ENCODE results near the gene MAP2K1. TPM values are rescaled to one million over a fixed set of nuclear protein-coding genes. Genes with fewer than 3 reads are reported as not detected.

MAP2K1 gene
- total and polyA plus RNA-seq, 4 donors = 14.3 to 30.2 (median 24.4) TPM

DNA sequence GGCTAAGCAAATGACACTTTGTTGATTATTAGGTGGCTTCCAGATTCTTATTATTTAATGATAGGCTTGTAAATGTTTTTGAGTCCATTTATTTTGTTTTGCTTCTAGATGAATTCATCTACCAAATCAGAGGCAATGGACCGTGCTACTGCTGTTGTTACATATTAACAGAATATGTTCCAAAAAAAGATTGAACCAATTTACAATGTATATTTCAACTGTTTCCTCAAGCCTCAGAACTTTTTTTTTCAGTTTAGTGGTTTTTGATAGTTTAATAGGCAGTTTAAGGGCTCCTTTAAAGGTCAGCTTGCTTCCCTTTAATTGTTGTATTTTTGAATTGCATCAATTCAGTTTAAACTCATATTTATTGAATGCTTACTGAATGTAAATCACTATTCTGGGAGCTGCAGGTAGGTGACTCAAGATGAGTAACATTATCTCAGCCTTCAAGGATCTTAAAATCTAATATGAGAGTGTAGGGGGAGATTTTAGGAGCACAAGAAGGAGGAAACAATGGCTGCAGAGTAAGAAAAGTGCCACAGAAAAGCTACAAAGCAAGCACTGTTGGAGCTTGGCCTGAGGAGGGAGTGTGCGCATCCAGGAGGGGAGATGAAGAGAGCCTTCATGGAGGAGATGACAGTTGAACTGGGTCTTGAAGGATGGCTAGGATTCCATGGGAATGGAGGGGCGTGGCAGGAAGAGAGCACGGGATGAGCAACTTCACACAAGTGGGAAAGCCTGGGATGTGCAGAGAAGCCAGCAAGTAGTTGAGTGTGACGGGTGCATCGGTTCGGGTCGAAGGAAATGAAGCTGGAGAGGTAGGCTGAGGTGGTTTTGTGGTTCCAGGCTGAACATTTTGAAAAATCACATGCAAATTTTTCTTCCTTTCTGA, 14.7 kb downstream of the MAP2K1 start:
- H3K4me1 ChIP-seq (ENCODE audit: control insufficient read depth in 4 of 4, insufficient read depth in 4 of 4, low read length in 3 of 4) = peaks cover 7 to 37% (median 29%) of the 10 kb centered on the region in 4 donors
- 87% methylated on average over 8 of the region's 8 CpGs for WGBS
- H3K9me3 ChIP-seq (ENCODE audit: control insufficient read depth in 4 of 4, low read length in 3 of 4) = no peaks in the 10 kb centered on the region
- H3K4me3 ChIP-seq (ENCODE audit: low read depth in 1 of 3, low read length in 3 of 3) = no peak overlapping the region
- DNase-seq (ENCODE audit: low spot score) = no peak
- H3K36me3 ChIP-seq (ENCODE audit: control insufficient read depth in 4 of 4, insufficient read depth in 3 of 4, low read depth in 1 of 4, low read length in 3 of 4) = peaks cover 0 to 5% (median under 1%) of the 10 kb centered on the region in 4 donors
- no peak for TF ChIP-seq RAD21 (IDR thresholded peaks at IDR 0.05)
- no peak overlapping the region for H3K27ac ChIP-seq (ENCODE audit: low read depth in 1 of 2, low read length in 2 of 2)
- no peak overlapping the region for H3K9ac ChIP-seq (ENCODE audit: low read depth in 1 of 2, low read length in 2 of 2)
- H3K27me3 ChIP-seq (ENCODE audit: control insufficient read depth in 4 of 4, insufficient read depth in 4 of 4, low read length in 3 of 4) = no peaks in the 10 kb centered on the region

DNA sequence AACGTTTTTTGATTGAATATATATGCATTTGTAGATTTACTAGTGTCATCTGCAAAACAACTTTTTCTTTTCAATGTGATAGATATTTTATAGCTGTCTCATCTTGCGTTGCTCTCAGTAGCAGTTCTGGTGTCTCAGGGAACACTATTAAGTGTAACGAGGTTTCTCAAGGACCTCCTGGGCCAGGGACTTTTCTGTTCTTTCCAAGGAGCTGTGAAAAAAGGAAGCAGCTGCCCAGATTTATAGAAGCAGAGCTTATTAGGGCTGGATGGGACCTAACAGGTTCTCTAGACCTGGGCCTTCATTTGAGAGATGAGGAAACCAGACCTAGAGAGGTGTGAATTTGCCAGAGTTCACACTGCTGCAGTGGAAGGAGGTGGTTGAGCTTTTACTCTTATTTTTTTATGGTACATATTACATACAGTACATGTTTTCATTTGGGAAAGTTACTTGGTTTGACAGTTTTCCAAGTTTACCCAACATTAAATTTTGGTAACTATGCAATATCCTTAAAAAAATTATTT, 16.1 kb downstream of the MAP2K1 start:
- no peak overlapping the region for H3K4me3 ChIP-seq (ENCODE audit: low read depth in 1 of 3, low read length in 3 of 3)
- WGBS = 95% methylated on average over 3 of the region's 3 CpGs
- H3K9me3 ChIP-seq (ENCODE audit: control insufficient read depth in 4 of 4, low read length in 3 of 4) = no peaks in the 10 kb centered on the region
- DNase-seq (ENCODE audit: low spot score) = no peak
- H3K36me3 ChIP-seq (ENCODE audit: control insufficient read depth in 4 of 4, insufficient read depth in 3 of 4, low read depth in 1 of 4, low read length in 3 of 4) = peaks cover 0 to 5% (median 0%) of the 10 kb centered on the region in 4 donors
- no peak for TF ChIP-seq FOXA1 (IDR thresholded peaks at IDR 0.05)
- TF ChIP-seq, protein P1, sequence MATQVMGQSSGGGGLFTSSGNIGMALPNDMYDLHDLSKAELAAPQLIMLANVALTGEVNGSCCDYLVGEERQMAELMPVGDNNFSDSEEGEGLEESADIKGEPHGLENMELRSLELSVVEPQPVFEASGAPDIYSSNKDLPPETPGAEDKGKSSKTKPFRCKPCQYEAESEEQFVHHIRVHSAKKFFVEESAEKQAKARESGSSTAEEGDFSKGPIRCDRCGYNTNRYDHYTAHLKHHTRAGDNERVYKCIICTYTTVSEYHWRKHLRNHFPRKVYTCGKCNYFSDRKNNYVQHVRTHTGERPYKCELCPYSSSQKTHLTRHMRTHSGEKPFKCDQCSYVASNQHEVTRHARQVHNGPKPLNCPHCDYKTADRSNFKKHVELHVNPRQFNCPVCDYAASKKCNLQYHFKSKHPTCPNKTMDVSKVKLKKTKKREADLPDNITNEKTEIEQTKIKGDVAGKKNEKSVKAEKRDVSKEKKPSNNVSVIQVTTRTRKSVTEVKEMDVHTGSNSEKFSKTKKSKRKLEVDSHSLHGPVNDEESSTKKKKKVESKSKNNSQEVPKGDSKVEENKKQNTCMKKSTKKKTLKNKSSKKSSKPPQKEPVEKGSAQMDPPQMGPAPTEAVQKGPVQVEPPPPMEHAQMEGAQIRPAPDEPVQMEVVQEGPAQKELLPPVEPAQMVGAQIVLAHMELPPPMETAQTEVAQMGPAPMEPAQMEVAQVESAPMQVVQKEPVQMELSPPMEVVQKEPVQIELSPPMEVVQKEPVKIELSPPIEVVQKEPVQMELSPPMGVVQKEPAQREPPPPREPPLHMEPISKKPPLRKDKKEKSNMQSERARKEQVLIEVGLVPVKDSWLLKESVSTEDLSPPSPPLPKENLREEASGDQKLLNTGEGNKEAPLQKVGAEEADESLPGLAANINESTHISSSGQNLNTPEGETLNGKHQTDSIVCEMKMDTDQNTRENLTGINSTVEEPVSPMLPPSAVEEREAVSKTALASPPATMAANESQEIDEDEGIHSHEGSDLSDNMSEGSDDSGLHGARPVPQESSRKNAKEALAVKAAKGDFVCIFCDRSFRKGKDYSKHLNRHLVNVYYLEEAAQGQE (IDR thresholded peaks at IDR 0.05) = no peak
- TF ChIP-seq TAF1 (conservative IDR thresholded peaks at IDR 0.05) = no peak
- TF ChIP-seq RXRA (IDR thresholded peaks at IDR 0.05) = no peak
- TF ChIP-seq, protein P2, sequence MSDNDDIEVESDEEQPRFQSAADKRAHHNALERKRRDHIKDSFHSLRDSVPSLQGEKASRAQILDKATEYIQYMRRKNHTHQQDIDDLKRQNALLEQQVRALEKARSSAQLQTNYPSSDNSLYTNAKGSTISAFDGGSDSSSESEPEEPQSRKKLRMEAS (IDR thresholded peaks at IDR 0.05) = no peak
- TF ChIP-seq HNF4G (IDR thresholded peaks at IDR 0.05) = no peak
- no peak for TF ChIP-seq YY1 (IDR thresholded peaks at IDR 0.05)
- no peak for TF ChIP-seq NR2F2 (IDR thresholded peaks at IDR 0.05)
- TF ChIP-seq HNF4A (conservative IDR thresholded peaks at IDR 0.05) = no peak
- no peak for TF ChIP-seq JUND (IDR thresholded peaks at IDR 0.05)
- no peak overlapping the region for H3K9ac ChIP-seq (ENCODE audit: low read depth in 1 of 2, low read length in 2 of 2)
- no peaks in the 10 kb centered on the region for H3K27me3 ChIP-seq (ENCODE audit: control insufficient read depth in 4 of 4, insufficient read depth in 4 of 4, low read length in 3 of 4)
- no peak overlapping the region for H3K27ac ChIP-seq (ENCODE audit: low read depth in 1 of 2, low read length in 2 of 2)
- peaks cover 7 to 37% (median 29%) of the 10 kb centered on the region in 4 donors for H3K4me1 ChIP-seq (ENCODE audit: control insufficient read depth in 4 of 4, insufficient read depth in 4 of 4, low read length in 3 of 4)

DNA sequence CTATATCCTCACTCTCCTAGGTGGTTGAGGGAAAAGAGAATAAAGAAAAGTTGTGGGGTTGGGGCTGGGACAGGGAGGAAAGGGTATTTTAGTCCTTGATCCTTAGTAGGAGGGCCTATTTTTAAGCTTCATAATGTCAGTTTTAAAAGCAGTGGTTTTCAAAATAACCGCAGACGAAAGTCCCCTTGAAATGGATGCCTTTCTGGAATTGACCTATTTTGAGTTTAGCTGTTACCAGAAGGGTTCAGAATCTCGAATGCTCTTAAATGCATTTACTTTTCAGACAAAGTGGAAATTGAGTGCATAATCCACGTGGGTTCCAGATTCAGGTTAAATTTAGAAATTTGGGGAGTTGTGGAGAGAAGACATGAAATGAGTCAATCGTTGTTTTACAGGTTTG, 16.6 kb downstream of the MAP2K1 start:
- Histone ChIP-seq H3K4me3 (ENCODE audit: low read depth in 1 of 3, low read length in 3 of 3) (no peak overlapping the region), H3K4me1 (ENCODE audit: control insufficient read depth in 4 of 4, insufficient read depth in 4 of 4, low read length in 3 of 4) (peaks cover 7 to 37% (median 29%) of the 10 kb centered on the region in 4 donors), H3K36me3 (ENCODE audit: control insufficient read depth in 4 of 4, insufficient read depth in 3 of 4, low read depth in 1 of 4, low read length in 3 of 4) (peaks cover 0 to 5% (median 0%) of the 10 kb centered on the region in 4 donors), H3K9me3 (ENCODE audit: control insufficient read depth in 4 of 4, low read length in 3 of 4) (no peaks in the 10 kb centered on the region), H3K27me3 (ENCODE audit: control insufficient read depth in 4 of 4, insufficient read depth in 4 of 4, low read length in 3 of 4) (no peaks in the 10 kb centered on the region), H3K27ac (ENCODE audit: low read depth in 1 of 2, low read length in 2 of 2) (no peak overlapping the region), H3K9ac (ENCODE audit: low read depth in 1 of 2, low read length in 2 of 2) (no peak overlapping the region)
- DNase-seq (ENCODE audit: low spot score) = no peak
- 83% methylated on average over 5 of the region's 5 CpGs for WGBS
- TF ChIP-seq HNF4G (IDR thresholded peaks at IDR 0.05) (no peak), JUND (IDR thresholded peaks at IDR 0.05) (no peak), NR2F2 (IDR thresholded peaks at IDR 0.05) (no peak), FOXA2 (IDR thresholded peaks at IDR 0.05) (no peak), FOXA1 (IDR thresholded peaks at IDR 0.05) (no peak), EGR1 (IDR thresholded peaks at IDR 0.05; ENCODE audit: low read depth in 2 of 2) (no peak), TAF1 (conservative IDR thresholded peaks at IDR 0.05) (no peak), HNF4A (conservative IDR thresholded peaks at IDR 0.05) (no peak), GABPA (IDR thresholded peaks at IDR 0.05 in 1 of 2, conservative IDR thresholded peaks at IDR 0.05 in 1 of 2) (no peak), RAD21 (IDR thresholded peaks at IDR 0.05) (no peak), RXRA (IDR thresholded peaks at IDR 0.05) (no peak), YY1 (IDR thresholded peaks at IDR 0.05) (no peak)
- TF ChIP-seq, protein P3, sequence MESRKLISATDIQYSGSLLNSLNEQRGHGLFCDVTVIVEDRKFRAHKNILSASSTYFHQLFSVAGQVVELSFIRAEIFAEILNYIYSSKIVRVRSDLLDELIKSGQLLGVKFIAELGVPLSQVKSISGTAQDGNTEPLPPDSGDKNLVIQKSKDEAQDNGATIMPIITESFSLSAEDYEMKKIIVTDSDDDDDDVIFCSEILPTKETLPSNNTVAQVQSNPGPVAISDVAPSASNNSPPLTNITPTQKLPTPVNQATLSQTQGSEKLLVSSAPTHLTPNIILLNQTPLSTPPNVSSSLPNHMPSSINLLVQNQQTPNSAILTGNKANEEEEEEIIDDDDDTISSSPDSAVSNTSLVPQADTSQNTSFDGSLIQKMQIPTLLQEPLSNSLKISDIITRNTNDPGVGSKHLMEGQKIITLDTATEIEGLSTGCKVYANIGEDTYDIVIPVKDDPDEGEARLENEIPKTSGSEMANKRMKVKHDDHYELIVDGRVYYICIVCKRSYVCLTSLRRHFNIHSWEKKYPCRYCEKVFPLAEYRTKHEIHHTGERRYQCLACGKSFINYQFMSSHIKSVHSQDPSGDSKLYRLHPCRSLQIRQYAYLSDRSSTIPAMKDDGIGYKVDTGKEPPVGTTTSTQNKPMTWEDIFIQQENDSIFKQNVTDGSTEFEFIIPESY (IDR thresholded peaks at IDR 0.05) = no peak
- TF ChIP-seq, protein P4, sequence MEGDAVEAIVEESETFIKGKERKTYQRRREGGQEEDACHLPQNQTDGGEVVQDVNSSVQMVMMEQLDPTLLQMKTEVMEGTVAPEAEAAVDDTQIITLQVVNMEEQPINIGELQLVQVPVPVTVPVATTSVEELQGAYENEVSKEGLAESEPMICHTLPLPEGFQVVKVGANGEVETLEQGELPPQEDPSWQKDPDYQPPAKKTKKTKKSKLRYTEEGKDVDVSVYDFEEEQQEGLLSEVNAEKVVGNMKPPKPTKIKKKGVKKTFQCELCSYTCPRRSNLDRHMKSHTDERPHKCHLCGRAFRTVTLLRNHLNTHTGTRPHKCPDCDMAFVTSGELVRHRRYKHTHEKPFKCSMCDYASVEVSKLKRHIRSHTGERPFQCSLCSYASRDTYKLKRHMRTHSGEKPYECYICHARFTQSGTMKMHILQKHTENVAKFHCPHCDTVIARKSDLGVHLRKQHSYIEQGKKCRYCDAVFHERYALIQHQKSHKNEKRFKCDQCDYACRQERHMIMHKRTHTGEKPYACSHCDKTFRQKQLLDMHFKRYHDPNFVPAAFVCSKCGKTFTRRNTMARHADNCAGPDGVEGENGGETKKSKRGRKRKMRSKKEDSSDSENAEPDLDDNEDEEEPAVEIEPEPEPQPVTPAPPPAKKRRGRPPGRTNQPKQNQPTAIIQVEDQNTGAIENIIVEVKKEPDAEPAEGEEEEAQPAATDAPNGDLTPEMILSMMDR (IDR thresholded peaks at IDR 0.05; ENCODE audit: low read depth, low read length, missing input control) = no peak
- TF ChIP-seq, protein P2 (IDR thresholded peaks at IDR 0.05) = no peak
- TF ChIP-seq, protein P5, sequence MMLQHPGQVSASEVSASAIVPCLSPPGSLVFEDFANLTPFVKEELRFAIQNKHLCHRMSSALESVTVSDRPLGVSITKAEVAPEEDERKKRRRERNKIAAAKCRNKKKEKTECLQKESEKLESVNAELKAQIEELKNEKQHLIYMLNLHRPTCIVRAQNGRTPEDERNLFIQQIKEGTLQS (IDR thresholded peaks at IDR 0.05) = no peak

All from liver (tissue), 9 donors.